ENCODE data around the gene ASF1A. TPM values are rescaled to one million over a fixed set of nuclear protein-coding genes. Genes with fewer than 3 reads are reported as not detected.

The ASF1A gene
- total RNA-seq, 1 donor from 2014 or later = 6.8 TPM

GRCh38 chr6:118869350-118869749 is 24.6 kb upstream of the ASF1A start:
- no peak for DNase-seq (ENCODE audit: low spot score in 2 of 2)
- Histone ChIP-seq H3K4me3 (no peak overlapping the region), H3K4me1 (no peaks in the 10 kb centered on the region), H3K36me3 (no peaks in the 10 kb centered on the region), H3K9me3 (peaks cover 0 to 3% of the 10 kb centered on the region in 2 donors), H3K27me3 (no peaks in the 10 kb centered on the region), H3K27ac (no peak overlapping the region)
- intact Hi-C loops (cut with DNase I) = no loop called here
- TF ChIP-seq CTCF (IDR thresholded peaks at IDR 0.05) = no peak

GRCh38 chr6:118869894-118870589 is 23.9 kb upstream of the ASF1A start:
- H3K4me1 ChIP-seq = no peaks in the 10 kb centered on the region
- H3K9me3 ChIP-seq = peaks cover 0 to 3% of the 10 kb centered on the region in 2 donors
- no peaks in the 10 kb centered on the region for H3K27me3 ChIP-seq
- no peak for DNase-seq (ENCODE audit: low spot score in 2 of 2)
- no peak overlapping the region for H3K27ac ChIP-seq
- no peak for TF ChIP-seq CTCF (IDR thresholded peaks at IDR 0.05)
- H3K4me3 ChIP-seq = no peak overlapping the region
- intact Hi-C loops (cut with DNase I) = no loop called here
- no peaks in the 10 kb centered on the region for H3K36me3 ChIP-seq

GRCh38 chr6:118871331-118871730 is 22.6 kb upstream of the ASF1A start:
- Histone ChIP-seq H3K27ac (no peak overlapping the region), H3K4me3 (no peak overlapping the region), H3K4me1 (no peaks in the 10 kb centered on the region), H3K9me3 (no peaks in the 10 kb centered on the region), H3K36me3 (no peaks in the 10 kb centered on the region), H3K27me3 (no peaks in the 10 kb centered on the region)
- intact Hi-C loops (cut with DNase I) = no loop called here
- DNase-seq (ENCODE audit: low spot score in 2 of 2) = no peak
- no peak for TF ChIP-seq CTCF (IDR thresholded peaks at IDR 0.05)

- Histone ChIP-seq H3K27me3 (no peaks in the 10 kb centered on the region), H3K9me3 (no peaks in the 10 kb centered on the region), H3K27ac (no peak overlapping the region), H3K36me3 (no peaks in the 10 kb centered on the region), H3K4me3 (no peak overlapping the region), H3K4me1 (no peaks in the 10 kb centered on the region)
- intact Hi-C loops (cut with DNase I) = no loop called here
- no peak for DNase-seq (ENCODE audit: low spot score in 2 of 2)
- TF ChIP-seq CTCF (IDR thresholded peaks at IDR 0.05) = no peak
These were observed 21.6 kb upstream of the ASF1A start for GRCh38 chr6:118872318-118872717.

GRCh38 chr6:118872726-118873125 is 21.2 kb upstream of the ASF1A start:
- H3K27me3 ChIP-seq = no peaks in the 10 kb centered on the region
- TF ChIP-seq CTCF (IDR thresholded peaks at IDR 0.05) = no peak
- H3K27ac ChIP-seq = no peak overlapping the region
- intact Hi-C loops (cut with DNase I) = no loop called here
- no peaks in the 10 kb centered on the region for H3K9me3 ChIP-seq
- DNase-seq (ENCODE audit: low spot score in 2 of 2) = no peak
- H3K4me3 ChIP-seq = no peak overlapping the region
- H3K4me1 ChIP-seq = no peaks in the 10 kb centered on the region
- no peaks in the 10 kb centered on the region for H3K36me3 ChIP-seq

GRCh38 chr6:118873239-118873638 is 20.7 kb upstream of the ASF1A start:
- Histone ChIP-seq H3K9me3 (no peaks in the 10 kb centered on the region), H3K36me3 (no peaks in the 10 kb centered on the region), H3K4me3 (no peak overlapping the region), H3K4me1 (no peaks in the 10 kb centered on the region), H3K27ac (no peak overlapping the region), H3K27me3 (no peaks in the 10 kb centered on the region)
- no peak for DNase-seq (ENCODE audit: low spot score in 2 of 2)
- TF ChIP-seq CTCF (IDR thresholded peaks at IDR 0.05) = no peak
- intact Hi-C loops (cut with DNase I) = no loop called here
